ENCODE measurements around the gene TK2. TPM values are rescaled to one million over a fixed set of nuclear protein-coding genes. Genes with fewer than 3 reads are reported as not detected.
A peak's percentile ranks its signal among the peaks of the same experiment; 100 is the strongest.
"Not testable (repeated sequence)": the region's sequence is repeated elsewhere in the genome, so short reads cannot be mapped to it uniquely, and the experiment has no call there.

TK2 gene
- total and polyA plus RNA-seq, 9 of the 15 experiments (the other 6 are each of a cell fraction or from before 2014, with no cell fraction given) = 1.1 to 10.2 (median 5.3) TPM

DNA sequence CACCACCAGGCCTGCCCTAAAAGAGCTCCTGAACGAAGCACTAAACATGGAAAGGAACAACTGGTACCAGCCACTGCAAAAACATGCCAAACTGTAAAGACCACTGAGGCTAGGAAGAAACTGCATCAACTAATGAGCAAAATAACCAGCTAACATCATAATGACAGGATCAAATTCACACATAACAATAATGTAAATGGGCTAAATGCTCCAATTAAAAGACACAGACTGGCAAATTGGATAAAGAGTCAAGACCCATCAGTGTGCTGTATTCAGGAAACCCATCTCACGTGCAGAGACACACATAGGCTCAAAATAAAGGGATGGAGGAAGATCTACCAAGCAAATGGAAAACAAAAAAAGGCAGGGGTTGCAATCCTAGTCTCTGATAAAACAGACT is 52.0 kb downstream of the TK2 start:
- BruUV-seq (replicated peaks); H3K4me3 ChIP-seq; POLR2A ChIA-PET; H4K20me1 ChIP-seq (replicated peaks; ENCODE audit: control insufficient read depth, insufficient read depth, low read length); H3K9me3 ChIP-seq (replicated peaks; ENCODE audit: control insufficient read depth, insufficient read depth, low read depth, low read length); H3K4me2 ChIP-seq (ENCODE audit: insufficient read depth, low read length); FAIRE-seq; H3K79me2 ChIP-seq (ENCODE audit: control insufficient read depth, insufficient read depth, low read length); H3K9ac ChIP-seq (ENCODE audit: insufficient read depth in 1 of 2, low read depth in 2 of 2, low read length in 2 of 2); H3K4me1 ChIP-seq (replicated peaks in 1 of 2; ENCODE audit: control insufficient read depth in 2 of 2, insufficient read depth in 2 of 2, low read length in 2 of 2); H3K9me1 ChIP-seq (ENCODE audit: control insufficient read depth, insufficient read depth, low read length); intact Hi-C loops (cut with micrococcal nuclease); DNase-seq (ENCODE audit: extremely low read depth in 1 of 4, low spot score in 3 of 4); in situ Hi-C loops (cut with MboI); ATAC-seq; H2AFZ ChIP-seq (ENCODE audit: low read depth, low read length); H3K36me3 ChIP-seq (ENCODE audit: control insufficient read depth, insufficient read depth, low read length); H3K27ac ChIP-seq (ENCODE audit: extremely low read depth, low read depth, low read length); CTCF ChIA-PET (ENCODE audit: low intra/inter-chr PET ratio): not testable (repeated sequence)
- TF ChIP-seq ZNF354B (CRISPR knock-in tag; IDR thresholded peaks at IDR 0.05) (peak; percentile 80), ZNF507 (tag; conservative IDR thresholded peaks at IDR 0.05) (peak; percentile 96)
- WGBS (ENCODE audit: insufficient coverage, low coverage, missing lambda C conversion rate) = 0% methylated on average over 1 of the region's 2 CpGs
- H3K27me3 ChIP-seq (ENCODE audit: control insufficient read depth in 2 of 2, insufficient read depth in 2 of 2, low read length in 2 of 2) = peaks cover 6 to 20% of the 10 kb centered on the region in 2 experiments; a peak in 4 of 5 replicates

DNA sequence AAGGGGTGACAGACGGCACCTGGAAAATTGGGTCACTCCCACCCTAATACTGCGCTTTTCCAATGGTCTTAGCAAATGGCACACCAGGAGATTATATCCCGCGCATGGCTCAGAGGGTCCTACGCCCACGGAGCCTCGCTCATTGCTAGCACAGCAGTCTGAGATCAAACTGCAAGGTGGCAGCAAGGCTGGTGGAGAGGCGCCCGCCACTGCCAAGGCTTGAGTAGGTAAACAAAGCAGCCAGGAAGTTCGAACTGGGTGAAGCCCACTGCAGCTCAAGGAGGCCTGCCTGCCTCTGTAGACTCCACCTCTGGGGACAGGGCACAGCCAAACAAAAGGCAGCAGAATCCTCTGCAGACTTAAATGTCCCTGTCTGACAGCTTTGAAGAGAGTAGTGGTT is 53.7 kb downstream of the TK2 start:
- H3K27me3 ChIP-seq (ENCODE audit: control insufficient read depth in 2 of 2, insufficient read depth in 2 of 2, low read length in 2 of 2) = peaks cover 7 to 27% of the 10 kb centered on the region in 2 experiments; a peak in 4 of 5 replicates
- H3K27ac ChIP-seq (ENCODE audit: extremely low read depth, low read depth, low read length); ATAC-seq; H3K4me1 ChIP-seq (replicated peaks in 1 of 2; ENCODE audit: control insufficient read depth in 2 of 2, insufficient read depth in 2 of 2, low read length in 2 of 2); H2AFZ ChIP-seq (ENCODE audit: low read depth, low read length); intact Hi-C loops (cut with micrococcal nuclease); FAIRE-seq; CTCF ChIA-PET (ENCODE audit: low intra/inter-chr PET ratio); H3K4me3 ChIP-seq; in situ Hi-C loops (cut with MboI); H3K79me2 ChIP-seq (ENCODE audit: control insufficient read depth, insufficient read depth, low read length); POLR2A ChIA-PET; H3K9me1 ChIP-seq (ENCODE audit: control insufficient read depth, insufficient read depth, low read length); DNase-seq (ENCODE audit: extremely low read depth in 1 of 4, low spot score in 3 of 4); H3K9ac ChIP-seq (ENCODE audit: insufficient read depth in 1 of 2, low read depth in 2 of 2, low read length in 2 of 2); H3K4me2 ChIP-seq (ENCODE audit: insufficient read depth, low read length); BruUV-seq (replicated peaks); H4K20me1 ChIP-seq (replicated peaks; ENCODE audit: control insufficient read depth, insufficient read depth, low read length); H3K9me3 ChIP-seq (replicated peaks; ENCODE audit: control insufficient read depth, insufficient read depth, low read depth, low read length); H3K36me3 ChIP-seq (ENCODE audit: control insufficient read depth, insufficient read depth, low read length): not testable (repeated sequence)
- WGBS (ENCODE audit: insufficient coverage, low coverage, missing lambda C conversion rate) = 0% methylated on average over 4 of the region's 10 CpGs
